WERI-Rb-1 (cell line): Measurements from ENCODE around the gene IFIT1.

Source experiments
- DNase-seq: peaks from one replicate; pipeline ENCODE4 v3.0.0-alpha.2; 2020
- H3K27ac ChIP-seq: fragments of 250-450 bp; sonication (Bioruptor Pico); 2 replicates; pipeline ENCODE4 v1.5.1; 2020; ENCODE audit warnings: mild to moderate bottlenecking, moderate library complexity
- H3K27me3 ChIP-seq: fragments of 250-450 bp; sonication (Bioruptor Pico); 2 replicates; pipeline ENCODE4 v1.5.1; 2021; ENCODE audit warnings: mild to moderate bottlenecking, low read depth, moderate library complexity; ENCODE audit not compliant: insufficient read depth, severe bottlenecking
- H3K36me3 ChIP-seq: fragments of 250-450 bp; sonication (Bioruptor Pico); 2 replicates; pipeline ENCODE4 v1.5.1; 2020; ENCODE audit warnings: mild to moderate bottlenecking, moderate library complexity
- H3K4me3 ChIP-seq: 2 replicates; pipeline ENCODE4 v1.5.1; 2011; ENCODE audit warnings: low read depth, mild to moderate bottlenecking, control low read depth, low read length
- H3K9me3 ChIP-seq: fragments of 250-450 bp; sonication (Bioruptor Pico); 2 replicates; pipeline ENCODE4 v1.5.1; 2021; ENCODE audit warnings: mild to moderate bottlenecking, moderate library complexity; ENCODE audit not compliant: severe bottlenecking
- CTCF ChIP-seq: IDR thresholded peaks from 2 replicates; pipeline ENCODE4 v1.5.1; 2011; ENCODE audit warnings: low read depth, mild to moderate bottlenecking, control low read depth, inconsistent platforms, low read length

Gene IFIT1

GRCh38 chr10:89413398-89413912 lies 21.0 kb downstream of the IFIT1 start:
- no peaks in the 10 kb centered on the region for H3K9me3 ChIP-seq
- DNase-seq, result no peak
- H3K27me3 ChIP-seq, result no peaks in the 10 kb centered on the region
- H3K36me3 ChIP-seq, result peaks cover 7% of the 10 kb centered on the region
- no peak overlapping the region for H3K4me3 ChIP-seq
- TF ChIP-seq CTCF, result no peak
- H3K27ac ChIP-seq, result no peak overlapping the region

- DNase-seq, result peak; percentile 78
- Histone ChIP-seq H3K9me3 (no peaks in the 10 kb centered on the region), H3K27me3 (no peaks in the 10 kb centered on the region), H3K36me3 (peaks cover 7% of the 10 kb centered on the region), H3K4me3 (peak within 1 kb of the TSS; percentile 81), H3K27ac (peak within 1 kb of the TSS; percentile 57)
- TF ChIP-seq CTCF, result no peak
These were observed 21.9 kb downstream of the IFIT1 start, which contains the start of gene IFIT5 for GRCh38 chr10:89414146-89414878. IFIT5 (plus strand) TSS chr10:89414568; CDS start chr10:89414799, 231 bp downstream.

GRCh38 chr10:89414879-89415821 lies 22.7 kb downstream of the IFIT1 start:
- H3K4me3 ChIP-seq, result peak overlapping the region; percentile 81
- H3K27ac ChIP-seq, result peak overlapping the region; percentile 57
- TF ChIP-seq CTCF, result no peak
- peaks cover 7% of the 10 kb centered on the region for H3K36me3 ChIP-seq
- peak; percentile 47 for DNase-seq
- no peaks in the 10 kb centered on the region for H3K9me3 ChIP-seq
- no peaks in the 10 kb centered on the region for H3K27me3 ChIP-seq

- Histone ChIP-seq H3K27me3 (no peaks in the 10 kb centered on the region), H3K9me3 (no peaks in the 10 kb centered on the region), H3K4me3 (no peak overlapping the region), H3K27ac (no peak overlapping the region), H3K36me3 (peaks cover 7% of the 10 kb centered on the region)
- no peak for TF ChIP-seq CTCF
- no peak for DNase-seq
These were observed 24.0 kb downstream of the IFIT1 start for GRCh38 chr10:89416465-89416864.

GRCh38 chr10:89419548-89419947 lies 27.1 kb downstream of the IFIT1 start:
- TF ChIP-seq CTCF, result no peak
- no peak overlapping the region for H3K27ac ChIP-seq
- H3K36me3 ChIP-seq, result peaks cover 7% of the 10 kb centered on the region
- H3K9me3 ChIP-seq, result no peaks in the 10 kb centered on the region
- no peak for DNase-seq
- no peak overlapping the region for H3K4me3 ChIP-seq
- no peaks in the 10 kb centered on the region for H3K27me3 ChIP-seq
